H1 (cell line): ENCODE results near the gene IFITM2. TPM values are rescaled to one million over a fixed set of nuclear protein-coding genes. Genes with fewer than 3 reads are reported as not detected.

Experiments
- CTCF ChIA-PET: fragments of 300-600 bp; sonication (Branson Sonifier 250); formaldehyde crosslinking; loops from one replicate; lab custom pipeline; 2021; ENCODE audit not compliant: partially characterized antibody; lab: Charles Lee
- POLR2A ChIA-PET: fragments of 300-600 bp; sonication (Branson Sonifier 250); formaldehyde crosslinking; loops from one replicate; lab custom pipeline; 2021; ENCODE audit warnings: inconsistent platforms; ENCODE audit not compliant: partially characterized antibody; lab: Charles Lee
- DNase-seq, 2 experiments: peaks; one replicate each; pipeline versions ENCODE4 v3.0.0 to v3.0.0-alpha.2; 2010 to 2022; ENCODE audit warnings: low spot score in 2 of 2, low read depth in 1 of 2, mixed read lengths in 1 of 2
- FAIRE-seq: peaks from 2 replicates; lab custom pipeline; 2011; peaks lifted over from hg19 to GRCh38; lab: Jason Lieb, UNC
- H2AFZ ChIP-seq: 2 replicates; pipeline ENCODE4 v1.8.1; 2012; ENCODE audit warnings: low read length, inconsistent platforms
- H2AK5ac ChIP-seq: 2 replicates; pipeline ENCODE4 v1.6.1; 2013; ENCODE audit warnings: low read depth, low read length
- H2BK120ac ChIP-seq: replicated peaks from 2 replicates; pipeline ENCODE3; 2013; ENCODE audit warnings: low read depth, low read length, inconsistent platforms
- H2BK12ac ChIP-seq: 2 replicates; pipeline ENCODE4 v1.6.1; 2013; ENCODE audit warnings: low read depth, low read length
- H2BK15ac ChIP-seq: 2 replicates; pipeline ENCODE4 v1.6.1; 2013; ENCODE audit warnings: low read length
- H2BK20ac ChIP-seq: 2 replicates; pipeline ENCODE4 v1.6.1; 2013; ENCODE audit warnings: low read length
- H2BK5ac ChIP-seq: 2 replicates; pipeline ENCODE4 v1.6.1; 2013; ENCODE audit warnings: low read depth, low read length
- H3K14ac ChIP-seq: 2 replicates; pipeline ENCODE4 v1.6.1; 2013; ENCODE audit warnings: inconsistent platforms; ENCODE audit not compliant: insufficient read length
- H3K18ac ChIP-seq: 2 replicates; pipeline ENCODE4 v1.6.1; 2013; ENCODE audit warnings: low read length; ENCODE audit errors: extremely low read depth
- H3K23ac ChIP-seq: 2 replicates; pipeline ENCODE4 v1.6.1; 2013; ENCODE audit warnings: inconsistent platforms; ENCODE audit not compliant: insufficient read length
- H3K23me2 ChIP-seq: 2 replicates; pipeline ENCODE4 v1.6.1; 2013; ENCODE audit warnings: low read depth, low read length
- H3K27ac ChIP-seq: 2 replicates; pipeline ENCODE4 v1.6.1; 2011; ENCODE audit warnings: low read depth, low read length, inconsistent platforms
- H3K27me3 ChIP-seq, 4 experiments: replicated peaks in 1 of 4; 1 replicate in 1 of 4; 2 replicates in 3 of 4; pipeline versions ENCODE4 v1.6.1 to v1.8.1; 2011 to 2013; ENCODE audit warnings: low read length in 3 of 4, mild to moderate bottlenecking in 3 of 4, inconsistent platforms in 2 of 4, mixed read lengths in 2 of 4, moderate library complexity in 1 of 4; ENCODE audit not compliant: control insufficient read depth in 3 of 4, insufficient read depth in 3 of 4; ENCODE audit errors: extremely low read depth in 1 of 4
- H3K36me3 ChIP-seq, 4 experiments: 2 replicates each; pipeline versions ENCODE4 v1.6.1 to v1.8.1; 2011 to 2013; ENCODE audit warnings: mild to moderate bottlenecking in 4 of 4, low read length in 3 of 4, moderate library complexity in 2 of 4, control low read depth in 1 of 4, inconsistent platforms in 1 of 4; ENCODE audit not compliant: insufficient read depth in 4 of 4, control insufficient read depth in 2 of 4
- H3K4ac ChIP-seq: replicated peaks from 2 replicates; pipeline ENCODE3; 2013; ENCODE audit warnings: low read length, low read depth, mixed read lengths, inconsistent platforms; ENCODE audit not compliant: insufficient read length
- H3K4me1 ChIP-seq, 4 experiments: replicated peaks in 1 of 4; 1 replicate in 1 of 4; 2 replicates in 3 of 4; pipeline versions ENCODE4 v1.6.1 to v1.8.1; 2011 to 2013; ENCODE audit warnings: low read length in 3 of 4, inconsistent platforms in 2 of 4, mixed read lengths in 1 of 4; ENCODE audit not compliant: insufficient read depth in 4 of 4, control insufficient read depth in 3 of 4
- H3K4me2 ChIP-seq, 2 experiments: 2 replicates each; pipeline versions ENCODE4 v1.6.1 to v1.8.1; 2011 to 2013; ENCODE audit warnings: low read depth in 2 of 2, low read length in 2 of 2, control low read depth in 1 of 2, inconsistent platforms in 1 of 2, mild to moderate bottlenecking in 1 of 2; ENCODE audit not compliant: insufficient read depth in 1 of 2
- H3K4me3 ChIP-seq, 4 experiments: fragments of 200-600, 300-600 bp in 1 of 4; sonication (generic), shearing (Covaris generic), sonication (Bioruptor Twin) in 1 of 4; 2 replicates each; pipeline versions ENCODE4 v1.5.1 to v1.8.1; 2011 to 2016; ENCODE audit warnings: low read length in 4 of 4, low read depth in 3 of 4, control low read depth in 2 of 4, inconsistent platforms in 2 of 4, mild to moderate bottlenecking in 2 of 4, mixed read lengths in 1 of 4, moderate library complexity in 1 of 4; ENCODE audit not compliant: insufficient read depth in 2 of 4; ENCODE audit errors: extremely low read depth in 1 of 4
- H3K56ac ChIP-seq: replicated peaks from 2 replicates; pipeline ENCODE3; 2013; ENCODE audit warnings: low read depth, mild to moderate bottlenecking, mixed read lengths, low read length, inconsistent platforms; ENCODE audit not compliant: insufficient read length
- H3K79me1 ChIP-seq: 2 replicates; pipeline ENCODE4 v1.6.1; 2013; ENCODE audit warnings: low read depth, low read length, control low read depth
- H3K79me2 ChIP-seq, 2 experiments: 2 replicates each; pipeline versions ENCODE4 v1.6.1 to v1.8.1; 2012 to 2013; ENCODE audit warnings: low read length in 2 of 2, mild to moderate bottlenecking in 2 of 2, inconsistent platforms in 1 of 2; ENCODE audit not compliant: insufficient read depth in 2 of 2, control insufficient read depth in 1 of 2
- H3K9ac ChIP-seq, 4 experiments: replicated peaks in 1 of 4; 1 replicate in 1 of 4; 2 replicates in 3 of 4; pipeline versions ENCODE4 v1.6.1 to v1.8.1; 2011 to 2013; ENCODE audit warnings: low read depth in 3 of 4, low read length in 3 of 4, control low read depth in 2 of 4, mild to moderate bottlenecking in 2 of 4, moderate library complexity in 2 of 4, inconsistent platforms in 1 of 4; ENCODE audit errors: extremely low read depth in 1 of 4
- H3K9me3 ChIP-seq, 2 experiments: 2 replicates each; pipeline versions ENCODE4 v1.6.1 to v1.8.1; 2012 to 2013; ENCODE audit warnings: mild to moderate bottlenecking in 2 of 2, moderate library complexity in 2 of 2, control low read depth in 1 of 2, inconsistent platforms in 1 of 2, low read depth in 1 of 2, low read length in 1 of 2, mixed read lengths in 1 of 2; ENCODE audit not compliant: insufficient read depth in 2 of 2
- H4K20me1 ChIP-seq, 2 experiments: replicated peaks in 1 of 2; 2 replicates each; pipeline versions ENCODE3 to v1.8.1; 2011 to 2013; ENCODE audit warnings: inconsistent platforms in 2 of 2, low read length in 2 of 2, mild to moderate bottlenecking in 1 of 2; ENCODE audit not compliant: insufficient read depth in 2 of 2, control insufficient read depth in 1 of 2
- H4K5ac ChIP-seq: 2 replicates; pipeline ENCODE4 v1.6.1; 2013; ENCODE audit warnings: low read length, low read depth, mixed read lengths, inconsistent platforms; ENCODE audit not compliant: insufficient read length
- H4K8ac ChIP-seq: 2 replicates; pipeline ENCODE4 v1.8.0; 2013; ENCODE audit warnings: mild to moderate bottlenecking, moderate library complexity, low read length, inconsistent platforms; ENCODE audit not compliant: insufficient read depth; ENCODE audit errors: extremely low read depth
- H4K91ac ChIP-seq: replicated peaks from 2 replicates; pipeline ENCODE3; 2013; ENCODE audit warnings: low read length, mixed read lengths, inconsistent platforms; ENCODE audit not compliant: insufficient read length
- CHD2 ChIP-seq: IDR thresholded peaks from 2 replicates; pipeline ENCODE4 v1.6.1; 2012; ENCODE audit warnings: low read length, improper control_type of control experiment
- POLR2A ChIP-seq, 2 experiments: IDR thresholded peaks; 1 replicate in 1 of 2; 2 replicates in 1 of 2; pipeline ENCODE4 v1.6.1; 2011; ENCODE audit warnings: low read depth in 2 of 2, low read length in 2 of 2, mild to moderate bottlenecking in 2 of 2; ENCODE audit errors: control extremely low read depth in 1 of 2
- RAD21 ChIP-seq, 2 experiments: IDR thresholded peaks in 1 of 2; conservative IDR thresholded peaks in 1 of 2; 2 replicates each; pipeline ENCODE4 v1.6.1; 2011; ENCODE audit warnings: low read depth in 2 of 2, low read length in 2 of 2, improper control_type of control experiment in 1 of 2, inconsistent platforms in 1 of 2, mild to moderate bottlenecking in 1 of 2, moderate library complexity in 1 of 2
- SIN3A ChIP-seq, 2 experiments: IDR thresholded peaks in 1 of 2; conservative IDR thresholded peaks in 1 of 2; 2 replicates each; pipeline ENCODE4 v1.6.1; 2011 to 2012; ENCODE audit warnings: low read length in 2 of 2, improper control_type of control experiment in 1 of 2, low read depth in 1 of 2, mild to moderate bottlenecking in 1 of 2
- YY1 ChIP-seq: IDR thresholded peaks from 2 replicates; pipeline ENCODE4 v1.6.1; 2011; ENCODE audit warnings: low read depth, mild to moderate bottlenecking, low read length
- WGBS, 2 experiments: shearing (Covaris generic) in 1 of 2; methylation state at CpG; one replicate each; pipeline versions ENCODE4 v1.1.6 to v1.1.7; 2013 to 2015; ENCODE audit warnings: low lambda C conversion rate in 2 of 2, mixed read lengths in 2 of 2, inconsistent platforms in 1 of 2, low coverage in 1 of 2, missing lambda C conversion rate in 1 of 2; ENCODE audit not compliant: insufficient replicate concordance in 2 of 2, insufficient coverage in 1 of 2, insufficient read length in 1 of 2; ENCODE audit errors: extremely low coverage in 1 of 2, missing lambda C conversion rate in 1 of 2; 5-methylcytosine and 5-hydroxymethylcytosine counted together
- polyA plus RNA-seq, 7 experiments: library from polyadenylated mRNA; depleted of rRNA in 3 of 7; stranded (reverse) in 5 of 7; unstranded in 2 of 7; fragments of >200 nt in 5 of 7; fragments of 200-250 nt in 2 of 7; gene quantifications; 1 replicate in 5 of 7; 2 replicates in 1 of 7; 4 replicates in 1 of 7; pipeline versions ENCODE4 v1.2.1 to v1.2.3, GENCODE V29; 2011 to 2013; ENCODE audit warnings: missing spikeins in 2 of 7, mixed read lengths in 2 of 7
- total RNA-seq: library from RNA; stranded (reverse); fragmentation: NEBNext Ultra II Directional; extraction: Animal tissue kit (Norgen Biotek cat#: 25700); gene quantifications from 2 replicates; pipeline ENCODE4 v1.2.1, GENCODE V29; 2021
- TF ChIP-seq, protein P1 (sequence below): IDR thresholded peaks from 2 replicates; pipeline ENCODE4 v1.6.1; 2012; ENCODE audit warnings: inconsistent platforms

The IFITM2 gene
- total and polyA plus RNA-seq, 2 of the 8 experiments (the other 6 are each of a cell fraction or from before 2014, with no cell fraction given) = 399 to 764 TPM

DNA sequence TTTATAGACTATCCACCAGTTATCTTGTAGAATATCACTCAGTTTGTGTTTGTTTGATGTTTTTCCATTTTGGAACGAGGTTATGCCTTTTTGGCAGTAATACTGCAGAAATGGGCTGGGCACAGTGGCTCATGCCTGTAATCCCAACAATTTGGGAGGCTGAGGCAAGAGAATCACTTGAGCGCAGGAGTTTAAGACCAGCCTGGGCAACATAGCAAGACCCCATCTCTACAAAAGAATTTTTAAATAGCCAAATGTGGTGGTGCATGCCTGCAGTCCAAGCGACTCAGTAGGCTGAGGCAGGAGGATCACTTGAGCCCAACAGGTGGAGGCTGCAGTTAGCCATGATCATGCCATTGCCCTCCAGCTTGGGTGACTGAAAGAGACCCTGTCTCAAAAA is 38.9 kb downstream of the IFITM2 start:
- no peak overlapping the region for H2BK15ac ChIP-seq
- H2BK5ac ChIP-seq = no peak overlapping the region
- no peaks in the 10 kb centered on the region for H3K27me3 ChIP-seq
- H3K18ac ChIP-seq = no peak overlapping the region
- H3K23ac ChIP-seq = no peak overlapping the region
- no peak overlapping the region for H2BK20ac ChIP-seq
- H3K4ac ChIP-seq = no peak overlapping the region
- no peak for TF ChIP-seq SIN3A (conservative IDR thresholded peaks at IDR 0.05 in 1 of 2, IDR thresholded peaks at IDR 0.05 in 1 of 2; ENCODE audit: low read depth in 1 of 2, low read length in 2 of 2)
- TF ChIP-seq YY1 = no peak
- no peak for TF ChIP-seq POLR2A (IDR thresholded peaks at IDR 0.05; ENCODE audit: control extremely low read depth in 1 of 2, low read depth in 2 of 2, low read length in 2 of 2)
- TF ChIP-seq, protein P1, sequence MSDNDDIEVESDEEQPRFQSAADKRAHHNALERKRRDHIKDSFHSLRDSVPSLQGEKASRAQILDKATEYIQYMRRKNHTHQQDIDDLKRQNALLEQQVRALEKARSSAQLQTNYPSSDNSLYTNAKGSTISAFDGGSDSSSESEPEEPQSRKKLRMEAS = no peak
- no peak for TF ChIP-seq RAD21 (IDR thresholded peaks at IDR 0.05 in 1 of 2, conservative IDR thresholded peaks at IDR 0.05 in 1 of 2; ENCODE audit: low read depth in 2 of 2, low read length in 2 of 2)
- no peak for TF ChIP-seq CHD2
- no peak overlapping the region for H4K5ac ChIP-seq
- no peaks in the 10 kb centered on the region for H3K36me3 ChIP-seq
- no peak overlapping the region for H3K9ac ChIP-seq
- H2BK12ac ChIP-seq = no peak overlapping the region
- no peak overlapping the region for H4K8ac ChIP-seq
- H3K79me2 ChIP-seq = no peaks in the 10 kb centered on the region
- no peak overlapping the region for H3K4me3 ChIP-seq
- no peaks in the 10 kb centered on the region for H4K20me1 ChIP-seq
- H2AFZ ChIP-seq = no peak overlapping the region
- DNase-seq (no peak), FAIRE-seq (no peak)
- peaks cover 0 to 10% (median 6%) of the 10 kb centered on the region in 4 experiments; a peak in 5 of 7 replicates for H3K4me1 ChIP-seq
- no peak overlapping the region for H4K91ac ChIP-seq
- WGBS, 2 experiments = 90% methylated on average over 3 of the region's 3 CpGs; no CpG with 5 or more reads in 1 of the 2 experiments
- ChIA-PET CTCF (interaction anchor here (0.8 to 1.9 kb wide), 6 partner anchors 16 to 97 kb away, joined by 3 to 8 read pairs (median 4); no protein-coding TSS in a partner anchor), POLR2A (no interaction called here)
- no peaks in the 10 kb centered on the region for H3K79me1 ChIP-seq
- no peak overlapping the region for H3K14ac ChIP-seq
- H2BK120ac ChIP-seq = no peak overlapping the region
- no peak overlapping the region for H3K4me2 ChIP-seq
- H3K23me2 ChIP-seq = peaks cover 8% of the 10 kb centered on the region; the same call in 1 of the 2 replicates
- no peaks in the 10 kb centered on the region for H3K9me3 ChIP-seq
- no peak overlapping the region for H2AK5ac ChIP-seq
- H3K27ac ChIP-seq = no peak overlapping the region
- no peak overlapping the region for H3K56ac ChIP-seq
